Calu3 (cell line): ENCODE measurements around the gene CADM1. TPM values are rescaled to one million over a fixed set of nuclear protein-coding genes. Genes with fewer than 3 reads are reported as not detected.
A peak's percentile ranks its signal among the peaks of the same experiment; 100 is the strongest.

Source experiments
- BruUV-seq: library from RNA; stranded (reverse); fragments of 400-500 nt; replicated peaks from 2 replicates; lab custom pipeline; 2021; lab: Mats Ljungman, UMichigan
- CTCF ChIA-PET: fragments of 300-600 bp; sonication (Branson Sonifier 250); formaldehyde crosslinking; loops from one replicate; lab custom pipeline; 2022; ENCODE audit warnings: antibody characterized with exemption; lab: Charles Lee
- DNase-seq: peaks from one replicate; pipeline ENCODE4 v3.0.0; 2022
- H3K27ac Mint-ChIP-seq: one replicate; pipeline ENCODE4 v1.8.0; 2022; ENCODE audit warnings: mixed read lengths; ENCODE audit not compliant: unreplicated experiment
- H3K27me3 Mint-ChIP-seq: one replicate; pipeline ENCODE4 v1.8.0; 2022; ENCODE audit warnings: mixed read lengths; ENCODE audit not compliant: unreplicated experiment
- H3K36me3 Mint-ChIP-seq: one replicate; pipeline ENCODE4 v1.8.0; 2022; ENCODE audit warnings: mild to moderate bottlenecking, moderate library complexity, mixed read lengths; ENCODE audit not compliant: insufficient read depth, unreplicated experiment
- H3K4me1 Mint-ChIP-seq: one replicate; pipeline ENCODE4 v1.8.0; 2022; ENCODE audit warnings: mild to moderate bottlenecking, low read depth, mixed read lengths; ENCODE audit not compliant: unreplicated experiment
- H3K4me3 Mint-ChIP-seq: one replicate; pipeline ENCODE4 v1.8.0; 2022; ENCODE audit warnings: mild to moderate bottlenecking, low read depth, moderate library complexity, mixed read lengths; ENCODE audit not compliant: unreplicated experiment
- H3K9me3 Mint-ChIP-seq: one replicate; pipeline ENCODE4 v1.8.0; 2022; ENCODE audit warnings: low read depth, mixed read lengths; ENCODE audit not compliant: unreplicated experiment
- CTCF ChIP-seq: fragments of 200-600 bp; IDR thresholded peaks from one replicate; pipeline ENCODE4 v1.8.0; 2022; ENCODE audit warnings: antibody characterized with exemption; ENCODE audit not compliant: unreplicated experiment
- intact Hi-C: fragments of 100-400 bp; cut with micrococcal nuclease; formaldehyde crosslinking; loops from one replicate; pipeline ENCODE4 v1.10.0; 2022; ENCODE audit not compliant: unreplicated experiment
- total RNA-seq: library from RNA; stranded (reverse); gene quantifications from 2 replicates; pipeline ENCODE4 v1.2.3, GENCODE V29; 2022

Gene CADM1
- total RNA-seq, 1 experiment from 2014 or later = 0.68 TPM

DNA sequence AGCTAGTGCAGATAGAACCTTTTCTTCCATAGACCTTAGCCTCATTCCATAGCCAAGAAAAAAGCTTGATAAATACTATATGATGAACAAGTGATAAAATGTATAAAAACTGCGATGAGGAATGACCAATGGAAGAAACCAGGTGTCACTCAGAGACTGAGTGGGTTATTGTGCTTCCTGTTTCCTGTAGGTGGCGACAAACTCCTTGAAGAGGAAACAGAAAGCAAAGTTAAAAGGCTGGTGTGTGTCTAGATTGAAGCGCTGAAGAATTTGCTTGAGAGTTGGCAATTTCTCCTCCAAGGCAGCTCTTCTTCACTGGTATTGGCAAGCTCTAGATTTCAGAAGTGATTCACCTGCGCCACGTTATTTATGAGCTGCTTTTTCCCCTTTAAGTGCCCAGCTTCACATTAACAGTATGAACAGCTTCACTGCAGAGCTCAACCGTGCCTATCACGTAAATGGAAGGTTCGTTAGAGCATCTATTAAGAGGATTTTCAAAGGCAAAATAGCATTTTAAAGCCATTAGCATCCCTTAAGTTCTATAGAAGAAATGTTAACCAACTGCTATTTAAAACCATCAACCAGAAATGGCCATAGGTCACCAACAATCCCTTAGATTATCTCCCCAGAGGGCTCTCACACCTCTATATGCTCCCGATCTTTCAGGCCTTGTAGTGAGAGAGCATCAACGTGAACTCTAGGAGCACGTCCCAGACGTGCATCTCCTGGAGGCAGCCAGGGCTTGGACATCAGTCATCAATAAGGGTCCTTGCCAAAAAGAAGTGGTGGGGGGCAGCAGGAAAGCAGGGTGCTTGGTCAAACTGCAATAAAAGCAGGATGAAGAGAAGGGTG is 179.4 kb downstream of the CADM1 start:
- Mint-ChIP-seq H3K27me3 (peaks cover 14% of the 10 kb centered on the region), H3K4me3 (peak overlapping the region; percentile 32), H3K27ac (no peak overlapping the region), H3K9me3 (no peaks in the 10 kb centered on the region), H3K36me3 (no peaks in the 10 kb centered on the region), H3K4me1 (no peaks in the 10 kb centered on the region)
- peak; percentile 6 for DNase-seq
- CTCF ChIA-PET = interaction anchor here (0.8 kb wide), 1 partner anchor 219 kb away, joined by 3 read pairs; no protein-coding TSS in a partner anchor
- intact Hi-C loops = no loop called here
- no TSS peak for BruUV-seq
- TF ChIP-seq CTCF = peak; percentile 50

- TF ChIP-seq CTCF = no peak
- Mint-ChIP-seq H3K4me1 (no peaks in the 10 kb centered on the region), H3K27ac (no peak overlapping the region), H3K36me3 (no peaks in the 10 kb centered on the region), H3K27me3 (peaks cover 29% of the 10 kb centered on the region), H3K9me3 (no peaks in the 10 kb centered on the region), H3K4me3 (no peak overlapping the region)
- intact Hi-C loops = no loop called here
- no TSS peak for BruUV-seq
- DNase-seq = no peak
- CTCF ChIA-PET = no interaction called here
Measured at GRCh38 chr11:115322553-115323203, 181.5 kb downstream of the CADM1 start.

DNA sequence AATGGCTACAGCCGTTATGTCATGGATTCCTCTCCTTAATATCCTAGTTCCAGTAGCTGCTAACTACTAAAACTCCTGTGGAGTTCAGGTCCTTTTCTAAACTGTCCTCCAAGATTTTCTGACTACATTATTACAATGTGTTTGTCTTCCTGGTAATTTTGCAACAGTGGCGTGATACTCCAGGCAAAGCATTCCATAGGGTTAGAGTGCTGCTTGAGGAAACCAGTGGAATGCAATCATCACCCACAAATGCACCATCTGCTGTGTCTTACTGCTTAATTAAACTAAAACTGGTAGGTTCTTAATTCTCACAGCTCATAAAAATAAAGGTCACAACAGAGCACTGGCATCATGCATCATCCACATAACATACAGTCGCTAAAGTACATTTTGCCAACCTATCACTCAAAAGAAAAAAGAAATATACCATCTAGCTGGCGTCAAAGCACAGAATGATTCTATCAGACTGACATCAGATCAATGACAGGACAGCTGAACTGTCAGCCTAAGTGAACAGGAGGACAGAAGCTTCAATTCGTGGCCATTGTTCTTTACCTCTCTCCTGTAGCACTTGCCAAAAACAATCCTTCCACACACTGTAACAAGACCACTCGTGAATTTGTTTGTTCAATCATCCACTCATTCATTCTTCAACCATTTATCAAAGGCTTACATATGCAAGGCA is 182.5 kb downstream of the CADM1 start:
- no TSS peak for BruUV-seq

More for the DNA sequence above, 182.5 kb downstream of the CADM1 start:
- Mint-ChIP-seq H3K27ac (no peak overlapping the region), H3K36me3 (no peaks in the 10 kb centered on the region), H3K27me3 (peaks cover 38% of the 10 kb centered on the region), H3K4me3 (no peak overlapping the region), H3K4me1 (no peaks in the 10 kb centered on the region), H3K9me3 (no peaks in the 10 kb centered on the region)
- no peak for TF ChIP-seq CTCF
- DNase-seq = no peak
- intact Hi-C loops = no loop called here
- CTCF ChIA-PET = no interaction called here
